Osteocyte (in vitro differentiated cells): ENCODE data around the gene C1orf141. TPM values are rescaled to one million over a fixed set of nuclear protein-coding genes. Genes with fewer than 3 reads are reported as not detected.

Experiments
- DNase-seq: peaks from one replicate; pipeline ENCODE4 v3.0.0; 2021; ENCODE audit warnings: mixed read lengths; ENCODE audit not compliant: unreplicated experiment; ENCODE audit errors: extremely low spot score
- H3K27ac Mint-ChIP-seq: one replicate; pipeline ENCODE4 v1.8.0; 2021; ENCODE audit warnings: mild to moderate bottlenecking, mixed read lengths; ENCODE audit not compliant: unreplicated experiment
- H3K27me3 Mint-ChIP-seq: one replicate; pipeline ENCODE4 v1.8.0; 2021; ENCODE audit warnings: mixed read lengths; ENCODE audit not compliant: unreplicated experiment
- H3K36me3 Mint-ChIP-seq: one replicate; pipeline ENCODE4 v1.8.0; 2021; ENCODE audit warnings: mixed read lengths; ENCODE audit not compliant: unreplicated experiment
- H3K4me1 Mint-ChIP-seq: one replicate; pipeline ENCODE4 v1.8.0; 2021; ENCODE audit warnings: mixed read lengths; ENCODE audit not compliant: unreplicated experiment
- H3K4me3 Mint-ChIP-seq: one replicate; pipeline ENCODE4 v1.8.0; 2021; ENCODE audit warnings: mild to moderate bottlenecking, moderate library complexity, mixed read lengths; ENCODE audit not compliant: unreplicated experiment
- H3K9me3 Mint-ChIP-seq: one replicate; pipeline ENCODE4 v1.8.0; 2021; ENCODE audit warnings: mixed read lengths; ENCODE audit not compliant: unreplicated experiment
- total RNA-seq: library from RNA; stranded (reverse); gene quantifications from 2 replicates; pipeline ENCODE4 v1.2.1, GENCODE V29; 2021
- TF ChIP-seq, protein P1 (sequence below): fragments of 200-600 bp; sonication (generic); IDR thresholded peaks from 2 replicates; pipeline ENCODE4 v1.5.0; 2021; ENCODE audit warnings: antibody characterized with exemption, mild to moderate bottlenecking, moderate library complexity

The C1orf141 gene
- total RNA-seq, 1 donor from 2014 or later = not detected

DNA sequence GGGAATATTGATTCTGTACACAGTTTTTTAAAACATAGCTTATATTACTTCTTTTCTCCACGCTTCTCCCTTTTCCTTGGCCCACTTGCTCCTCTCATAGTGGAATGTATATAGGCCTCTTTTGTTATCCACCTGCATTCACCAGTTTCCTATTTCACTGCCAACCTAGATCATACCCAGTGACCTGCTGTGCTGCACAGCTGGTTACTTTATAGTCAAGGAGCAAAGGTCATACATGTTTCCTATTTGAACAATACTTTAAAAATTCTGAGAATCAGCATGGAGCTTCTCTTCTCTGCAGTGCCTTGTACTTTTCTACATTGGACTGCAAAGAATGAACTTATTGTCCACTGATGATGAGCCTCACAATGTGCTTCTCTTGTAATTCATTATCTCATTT, 76.5 kb downstream of the C1orf141 start:
- Mint-ChIP-seq H3K36me3 (no peaks in the 10 kb centered on the region), H3K27ac (no peak overlapping the region), H3K4me3 (no peak overlapping the region), H3K4me1 (peaks cover 18% of the 10 kb centered on the region), H3K27me3 (no peaks in the 10 kb centered on the region), H3K9me3 (no peaks in the 10 kb centered on the region)
- TF ChIP-seq, protein P1, sequence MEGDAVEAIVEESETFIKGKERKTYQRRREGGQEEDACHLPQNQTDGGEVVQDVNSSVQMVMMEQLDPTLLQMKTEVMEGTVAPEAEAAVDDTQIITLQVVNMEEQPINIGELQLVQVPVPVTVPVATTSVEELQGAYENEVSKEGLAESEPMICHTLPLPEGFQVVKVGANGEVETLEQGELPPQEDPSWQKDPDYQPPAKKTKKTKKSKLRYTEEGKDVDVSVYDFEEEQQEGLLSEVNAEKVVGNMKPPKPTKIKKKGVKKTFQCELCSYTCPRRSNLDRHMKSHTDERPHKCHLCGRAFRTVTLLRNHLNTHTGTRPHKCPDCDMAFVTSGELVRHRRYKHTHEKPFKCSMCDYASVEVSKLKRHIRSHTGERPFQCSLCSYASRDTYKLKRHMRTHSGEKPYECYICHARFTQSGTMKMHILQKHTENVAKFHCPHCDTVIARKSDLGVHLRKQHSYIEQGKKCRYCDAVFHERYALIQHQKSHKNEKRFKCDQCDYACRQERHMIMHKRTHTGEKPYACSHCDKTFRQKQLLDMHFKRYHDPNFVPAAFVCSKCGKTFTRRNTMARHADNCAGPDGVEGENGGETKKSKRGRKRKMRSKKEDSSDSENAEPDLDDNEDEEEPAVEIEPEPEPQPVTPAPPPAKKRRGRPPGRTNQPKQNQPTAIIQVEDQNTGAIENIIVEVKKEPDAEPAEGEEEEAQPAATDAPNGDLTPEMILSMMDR = no peak
- no peak for DNase-seq

DNA sequence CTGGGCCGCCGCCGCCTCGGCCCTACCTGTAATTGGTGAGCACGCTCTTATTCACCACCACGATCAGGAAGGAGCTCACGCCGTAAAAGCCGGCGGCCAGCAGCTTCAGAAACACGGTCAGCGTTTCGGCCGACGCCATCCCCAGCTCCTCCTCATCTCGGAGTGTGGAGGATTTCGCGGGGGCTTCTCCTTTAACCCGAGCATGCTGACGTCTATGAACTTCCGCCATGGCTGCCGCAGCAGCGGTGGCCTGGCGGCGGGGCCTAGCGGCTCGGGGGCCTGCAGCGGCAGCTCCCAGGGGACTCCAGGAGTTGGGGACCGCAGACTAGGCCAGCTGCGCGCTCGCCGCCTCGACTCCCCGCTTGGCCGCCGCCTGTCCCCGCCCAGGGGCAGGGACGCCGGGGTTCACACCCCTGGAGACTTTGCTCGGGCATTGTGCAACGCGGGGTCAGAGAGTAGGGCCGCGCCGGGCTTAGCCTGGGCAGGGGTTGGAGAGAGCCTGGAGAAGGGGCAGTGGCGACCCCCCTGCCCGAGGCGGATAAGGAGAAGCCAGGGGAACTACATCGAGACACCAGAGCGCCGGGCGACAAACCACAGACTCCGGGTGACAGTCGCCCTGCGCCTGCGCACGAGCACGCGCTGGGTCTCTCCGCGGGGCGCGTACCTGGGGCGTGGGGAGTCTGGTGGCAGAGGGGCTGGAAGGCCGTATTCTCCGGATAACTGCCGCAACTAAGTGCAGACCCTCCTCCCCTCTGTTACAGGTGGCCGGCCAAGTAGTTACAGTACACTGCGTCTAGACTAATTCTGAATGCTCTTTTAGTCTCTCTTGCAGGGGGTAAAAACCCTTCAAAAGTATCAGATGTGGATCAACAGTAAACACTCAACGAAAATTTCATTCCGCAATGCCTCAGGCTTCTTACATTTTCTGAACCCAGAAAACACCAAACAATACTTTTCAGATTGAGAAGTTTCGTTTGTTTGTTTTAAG, 80.7 kb downstream of the C1orf141 start, which contains the start of gene SLC35D1:
SLC35D1 (minus strand) TSS at position 364 of the 988 bp plus-strand sequence; CDS start at position 229, 135 bp downstream.
- DNase-seq = peak; percentile 88
- Mint-ChIP-seq H3K4me3 (peak within 1 kb of the TSS; percentile 84), H3K4me1 (peaks cover 27% of the 10 kb centered on the region)

DNA sequence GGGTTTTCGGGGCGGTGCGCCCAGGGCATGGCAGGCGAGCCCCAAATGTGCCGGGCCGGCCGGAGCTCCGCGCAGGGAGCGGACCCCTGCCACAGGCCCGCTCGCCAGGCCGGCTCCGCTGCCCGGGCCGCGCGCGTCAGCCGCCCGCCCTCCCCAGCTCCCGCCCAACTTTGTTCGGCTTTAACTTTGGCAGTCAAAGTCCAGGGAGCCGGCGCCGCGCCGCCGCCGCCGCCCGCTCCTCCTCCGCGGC, 81.3 kb downstream of the C1orf141 start:
- Mint-ChIP-seq H3K27ac (peak overlapping the region; percentile 93), H3K4me3 (peak overlapping the region; percentile 84), H3K4me1 (peaks cover 26% of the 10 kb centered on the region), H3K27me3 (no peaks in the 10 kb centered on the region), H3K36me3 (peaks cover 9% of the 10 kb centered on the region), H3K9me3 (no peaks in the 10 kb centered on the region)
- DNase-seq = peak; percentile 85
- TF ChIP-seq, protein P1 = no peak

More for the DNA sequence above, 80.7 kb downstream of the C1orf141 start, which contains the start of gene SLC35D1:
- Mint-ChIP-seq H3K27ac (peak within 1 kb of the TSS; percentile 93), H3K9me3 (no peaks in the 10 kb centered on the region), H3K27me3 (no peaks in the 10 kb centered on the region), H3K36me3 (peaks cover 9% of the 10 kb centered on the region)
- TF ChIP-seq, protein P1 = no peak

DNA sequence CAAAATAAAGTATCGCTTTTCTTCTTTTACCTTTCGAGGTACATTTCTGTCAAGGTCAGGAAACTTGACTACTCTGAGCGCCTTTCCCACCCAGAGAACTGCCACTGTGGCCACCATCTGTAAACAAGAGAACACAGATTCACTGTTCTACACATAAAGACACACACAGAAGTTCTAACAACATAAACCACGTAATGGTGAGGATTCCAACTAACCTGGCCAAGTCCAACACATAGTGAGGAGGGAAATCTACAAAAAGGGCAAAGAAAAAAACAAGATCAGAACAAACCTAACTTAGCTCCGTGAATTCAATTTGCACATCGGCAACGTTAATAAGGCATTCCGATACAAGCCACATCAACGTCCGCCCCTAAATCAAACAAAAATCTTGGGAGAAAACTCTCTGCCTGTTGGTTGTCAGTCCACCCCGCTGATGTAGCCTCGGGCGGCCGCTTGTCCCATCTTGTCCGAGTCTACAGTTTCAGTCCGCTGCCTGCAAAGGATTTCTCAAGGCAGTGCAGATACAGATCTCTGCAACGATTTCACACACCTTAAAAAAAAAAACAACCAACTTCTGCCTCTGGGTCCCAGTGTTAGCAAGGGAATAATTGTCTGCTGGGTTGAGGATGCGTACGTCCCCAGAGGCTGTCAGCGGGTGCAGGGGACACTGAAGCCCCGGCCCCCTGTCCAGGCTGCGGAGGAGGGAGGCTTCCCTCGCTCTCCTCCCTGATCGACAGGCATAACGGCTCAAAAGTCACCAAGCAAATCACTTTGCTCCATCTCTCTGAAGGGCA, 81.8 kb downstream of the C1orf141 start:
- Mint-ChIP-seq H3K4me1 (peaks cover 25% of the 10 kb centered on the region), H3K4me3 (peak overlapping the region; percentile 80), H3K9me3 (no peaks in the 10 kb centered on the region), H3K27ac (peak overlapping the region; percentile 61), H3K36me3 (peaks cover 9% of the 10 kb centered on the region), H3K27me3 (no peaks in the 10 kb centered on the region)
- TF ChIP-seq, protein P1 = no peak
- DNase-seq = no peak

DNA sequence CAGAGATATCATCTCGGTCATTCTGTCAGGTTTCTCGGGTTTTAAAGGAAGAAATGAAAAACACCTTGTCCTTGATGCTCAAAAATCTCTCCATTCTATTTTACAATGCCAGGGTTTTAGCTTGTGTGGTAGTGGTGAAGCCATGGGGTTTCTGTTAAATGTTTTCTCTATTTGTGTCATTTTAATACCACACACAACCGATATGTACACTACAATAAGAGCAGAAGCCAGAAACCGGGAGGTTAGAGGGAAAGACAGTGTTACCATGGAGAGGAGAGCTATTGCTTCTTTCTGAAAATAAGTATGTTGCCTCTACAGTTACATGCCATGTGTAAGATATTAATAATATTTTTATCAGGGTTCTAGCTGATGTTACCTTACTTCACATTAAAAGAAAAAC, 83.6 kb downstream of the C1orf141 start:
- H3K4me1 Mint-ChIP-seq = peaks cover 25% of the 10 kb centered on the region
- H3K27ac Mint-ChIP-seq = no peak overlapping the region
- H3K27me3 Mint-ChIP-seq = no peaks in the 10 kb centered on the region
- no peaks in the 10 kb centered on the region for H3K9me3 Mint-ChIP-seq
- TF ChIP-seq, protein P1 = no peak
- DNase-seq = no peak
- H3K36me3 Mint-ChIP-seq = peaks cover 14% of the 10 kb centered on the region
- no peak overlapping the region for H3K4me3 Mint-ChIP-seq
